Measurements from ENCODE around the gene GPC6. TPM values are rescaled to one million over a fixed set of nuclear protein-coding genes. Genes with fewer than 3 reads are reported as not detected.

Gene GPC6
- total RNA-seq, 6 donors from 2014 or later, result 1.3 to 7.3 (median 3.4) TPM

DNA sequence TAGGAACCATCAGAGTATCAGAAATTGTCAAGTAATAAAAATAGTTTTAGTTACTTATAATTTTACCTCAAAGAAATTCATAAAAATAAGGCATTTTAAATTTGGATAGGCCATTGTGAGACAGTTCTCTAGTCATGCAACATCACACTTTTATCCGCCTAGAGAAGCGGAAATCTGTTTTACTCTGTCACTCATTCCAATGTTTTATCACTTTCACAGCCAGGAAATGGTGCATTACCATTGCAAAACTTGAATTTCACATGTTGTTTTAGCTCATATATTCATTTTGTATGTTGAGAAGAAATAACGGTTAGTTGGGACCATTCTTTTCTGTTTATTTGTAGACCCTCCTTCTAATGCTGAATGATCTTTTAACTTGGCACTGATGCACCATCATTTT, 427.2 kb downstream of the GPC6 start:
- H3K4me1 ChIP-seq, result no peaks in the 10 kb centered on the region
- no peak overlapping the region for H3K4me3 ChIP-seq
- ATAC-seq (ENCODE audit: low FRiP score in 2 of 2) (no peak), DNase-seq (no peak)
- TF ChIP-seq, protein P1, sequence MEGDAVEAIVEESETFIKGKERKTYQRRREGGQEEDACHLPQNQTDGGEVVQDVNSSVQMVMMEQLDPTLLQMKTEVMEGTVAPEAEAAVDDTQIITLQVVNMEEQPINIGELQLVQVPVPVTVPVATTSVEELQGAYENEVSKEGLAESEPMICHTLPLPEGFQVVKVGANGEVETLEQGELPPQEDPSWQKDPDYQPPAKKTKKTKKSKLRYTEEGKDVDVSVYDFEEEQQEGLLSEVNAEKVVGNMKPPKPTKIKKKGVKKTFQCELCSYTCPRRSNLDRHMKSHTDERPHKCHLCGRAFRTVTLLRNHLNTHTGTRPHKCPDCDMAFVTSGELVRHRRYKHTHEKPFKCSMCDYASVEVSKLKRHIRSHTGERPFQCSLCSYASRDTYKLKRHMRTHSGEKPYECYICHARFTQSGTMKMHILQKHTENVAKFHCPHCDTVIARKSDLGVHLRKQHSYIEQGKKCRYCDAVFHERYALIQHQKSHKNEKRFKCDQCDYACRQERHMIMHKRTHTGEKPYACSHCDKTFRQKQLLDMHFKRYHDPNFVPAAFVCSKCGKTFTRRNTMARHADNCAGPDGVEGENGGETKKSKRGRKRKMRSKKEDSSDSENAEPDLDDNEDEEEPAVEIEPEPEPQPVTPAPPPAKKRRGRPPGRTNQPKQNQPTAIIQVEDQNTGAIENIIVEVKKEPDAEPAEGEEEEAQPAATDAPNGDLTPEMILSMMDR (IDR thresholded peaks at IDR 0.05), result no peak
- no peak for TF ChIP-seq POLR2AphosphoS5 (IDR thresholded peaks at IDR 0.05)
- no peak for TF ChIP-seq POLR2A (IDR thresholded peaks at IDR 0.05)
- no peak for TF ChIP-seq EP300 (IDR thresholded peaks at IDR 0.05)
- H3K9me3 ChIP-seq, result peaks cover 0 to 4% (median 0%) of the 10 kb centered on the region in 4 donors
- H3K27me3 ChIP-seq, result no peaks in the 10 kb centered on the region
- 90 to 92% methylated on average over 3 of the region's 3 CpGs for WGBS, 2 donors
- no peak overlapping the region for H3K27ac ChIP-seq
- H3K36me3 ChIP-seq, result no peaks in the 10 kb centered on the region

DNA sequence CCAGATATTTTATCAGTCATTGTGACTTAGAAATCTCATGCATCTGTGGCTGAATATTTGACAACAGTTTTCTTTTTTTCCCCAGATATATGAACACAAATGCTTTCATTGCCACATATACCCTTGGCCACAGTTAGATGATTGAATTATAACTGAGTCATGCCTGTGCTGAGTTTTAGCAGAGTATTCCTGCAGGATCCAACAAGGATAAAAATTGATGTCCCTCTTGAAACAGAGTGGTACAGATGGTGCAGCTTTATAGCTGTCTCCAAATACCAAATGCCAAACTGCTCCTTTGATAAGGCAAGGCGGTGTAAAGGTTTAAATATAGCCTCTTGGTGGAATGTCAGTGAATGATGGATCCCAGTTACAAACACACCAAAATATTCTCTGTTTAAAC, 428.5 kb downstream of the GPC6 start:
- H3K9me3 ChIP-seq, result peaks cover 0 to 4% (median 0%) of the 10 kb centered on the region in 4 donors
- TF ChIP-seq POLR2A (IDR thresholded peaks at IDR 0.05) (no peak), POLR2AphosphoS5 (IDR thresholded peaks at IDR 0.05) (no peak), EP300 (IDR thresholded peaks at IDR 0.05) (no peak)
- TF ChIP-seq, protein P1 (IDR thresholded peaks at IDR 0.05), result no peak
- ATAC-seq (ENCODE audit: low FRiP score in 2 of 2) (no peak), DNase-seq (no peak)
- no peak overlapping the region for H3K27ac ChIP-seq
- no peaks in the 10 kb centered on the region for H3K36me3 ChIP-seq
- H3K27me3 ChIP-seq, result no peaks in the 10 kb centered on the region
- 84 to 95% methylated on average over 1 of the region's 1 CpG for WGBS, 2 donors
- H3K4me1 ChIP-seq, result no peaks in the 10 kb centered on the region
- H3K4me3 ChIP-seq, result no peak overlapping the region

DNA sequence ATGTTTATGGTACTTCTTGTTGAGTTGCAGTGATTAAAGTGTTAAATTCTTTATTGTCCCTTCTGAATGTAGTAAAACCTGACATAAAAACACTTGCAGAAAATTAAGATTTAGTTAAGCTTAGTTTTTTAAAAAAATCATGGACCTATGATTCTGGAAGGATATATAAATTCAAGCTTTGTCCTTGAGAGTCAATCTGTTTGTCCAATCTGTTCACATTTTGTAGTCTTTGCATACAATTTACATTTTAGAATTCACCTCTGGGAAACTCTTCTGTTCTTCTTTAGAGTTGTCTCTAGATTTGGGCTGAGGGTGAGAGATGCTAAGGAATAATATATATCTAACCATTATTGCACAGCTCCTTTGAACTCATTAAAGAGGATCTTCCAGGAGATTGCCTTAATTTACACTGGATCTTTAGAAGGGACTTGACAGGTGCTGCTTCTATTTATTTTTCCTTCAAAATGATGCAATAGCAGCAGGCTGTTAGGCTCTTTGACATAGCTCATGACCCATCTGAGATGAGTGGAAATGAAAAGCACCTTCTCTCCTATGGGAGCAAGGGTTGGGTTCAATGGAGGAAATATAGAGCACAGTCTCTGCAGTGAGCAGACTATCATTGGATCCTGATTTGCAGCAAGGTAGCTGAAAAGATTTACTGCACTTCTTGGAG, 433.9 kb downstream of the GPC6 start:
- Histone ChIP-seq H3K4me1 (no peaks in the 10 kb centered on the region), H3K36me3 (no peaks in the 10 kb centered on the region), H3K27ac (no peak overlapping the region), H3K9me3 (peaks cover 0 to 4% (median 0%) of the 10 kb centered on the region in 4 donors), H3K27me3 (no peaks in the 10 kb centered on the region), H3K4me3 (no peak overlapping the region)
- TF ChIP-seq, protein P1 (IDR thresholded peaks at IDR 0.05), result no peak
- TF ChIP-seq EP300 (IDR thresholded peaks at IDR 0.05) (no peak), POLR2AphosphoS5 (IDR thresholded peaks at IDR 0.05) (no peak), POLR2A (IDR thresholded peaks at IDR 0.05) (no peak)
- DNase-seq, result no peak
- ATAC-seq (ENCODE audit: low FRiP score in 2 of 2), result no peak

DNA sequence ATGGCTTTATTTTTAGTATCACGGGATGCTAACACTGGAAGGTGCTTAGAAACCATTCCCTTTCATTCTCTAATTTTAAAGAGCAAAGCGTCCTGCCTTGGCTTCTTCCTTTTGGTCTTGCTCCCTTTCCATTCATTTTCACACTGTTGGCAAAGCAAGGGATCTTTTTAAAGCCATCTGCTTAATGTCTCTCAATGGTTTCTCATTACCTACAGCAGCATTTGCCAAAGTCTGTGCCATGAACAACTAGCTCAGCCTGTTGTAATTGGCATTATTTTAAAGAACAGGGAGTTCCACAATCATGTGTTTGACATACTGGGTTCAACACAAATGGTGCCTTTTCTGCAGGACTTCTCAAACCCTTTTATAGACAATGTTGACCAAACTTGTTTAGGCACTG, 444.3 kb downstream of the GPC6 start:
- TF ChIP-seq POLR2A (IDR thresholded peaks at IDR 0.05), result no peak
- TF ChIP-seq, protein P1 (IDR thresholded peaks at IDR 0.05), result no peak
- no peak for TF ChIP-seq EP300 (IDR thresholded peaks at IDR 0.05)
- H3K4me1 ChIP-seq, result no peaks in the 10 kb centered on the region
- H3K9me3 ChIP-seq, result no peaks in the 10 kb centered on the region
- no peak for ATAC-seq (ENCODE audit: low FRiP score in 2 of 2)
- H3K4me3 ChIP-seq, result no peak overlapping the region
- H3K27me3 ChIP-seq, result no peaks in the 10 kb centered on the region
- H3K36me3 ChIP-seq, result no peaks in the 10 kb centered on the region
- no peak overlapping the region for H3K27ac ChIP-seq
- DNase-seq, result no peak
- WGBS, 2 donors, result 75 to 84% methylated on average over 2 of the region's 2 CpGs

DNA sequence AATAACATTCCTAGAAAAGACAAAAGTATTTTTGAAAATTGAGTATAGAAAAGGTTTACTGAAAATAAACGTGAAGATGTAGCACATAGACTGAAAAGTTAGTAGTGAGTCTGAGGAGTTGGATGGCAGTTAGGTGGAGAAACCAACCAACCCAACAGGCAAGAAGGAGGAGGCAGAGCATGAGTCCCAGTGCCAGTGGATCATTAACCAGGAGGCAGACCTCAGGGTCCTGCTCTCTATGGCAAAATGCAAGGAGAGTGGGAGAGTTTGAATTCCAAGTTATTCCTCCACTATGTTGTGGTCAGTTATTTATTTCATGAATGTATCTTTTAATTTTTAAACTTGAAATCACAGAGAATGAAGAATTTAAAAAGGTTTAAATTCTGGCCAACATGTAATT, 446.4 kb downstream of the GPC6 start:
- Histone ChIP-seq H3K27ac (no peak overlapping the region), H3K9me3 (no peaks in the 10 kb centered on the region), H3K27me3 (no peaks in the 10 kb centered on the region), H3K4me3 (no peak overlapping the region), H3K4me1 (no peaks in the 10 kb centered on the region), H3K36me3 (no peaks in the 10 kb centered on the region)
- WGBS, 2 donors, result 63 to 81% methylated on average over 1 of the region's 1 CpG
- TF ChIP-seq POLR2AphosphoS5 (IDR thresholded peaks at IDR 0.05) (no peak), EP300 (IDR thresholded peaks at IDR 0.05) (no peak), POLR2A (IDR thresholded peaks at IDR 0.05) (no peak)
- TF ChIP-seq, protein P1 (IDR thresholded peaks at IDR 0.05), result no peak
- ATAC-seq (ENCODE audit: low FRiP score in 2 of 2) (no peak), DNase-seq (no peak)
